MM.1S (cell line): Measurements from ENCODE around the gene MGARP.
"Not testable (repeated sequence)": the region's sequence is repeated elsewhere in the genome, so short reads cannot be mapped to it uniquely, and the experiment has no call there.

Source experiments
- CTCF ChIP-seq: fragments of 300-600 bp; sonication (generic); IDR thresholded peaks from 2 replicates; pipeline ENCODE4 v1.5.1; 2016; ENCODE audit warnings: antibody characterized with exemption, low read length, mixed read lengths
- EZH2 ChIP-seq: fragments of 300-600 bp; sonication (generic); optimal IDR thresholded peaks from 2 replicates; pipeline ENCODE3; 2017; ENCODE audit warnings: low read depth, mild to moderate bottlenecking, antibody characterized with exemption, low read length, mixed read lengths

DNA sequence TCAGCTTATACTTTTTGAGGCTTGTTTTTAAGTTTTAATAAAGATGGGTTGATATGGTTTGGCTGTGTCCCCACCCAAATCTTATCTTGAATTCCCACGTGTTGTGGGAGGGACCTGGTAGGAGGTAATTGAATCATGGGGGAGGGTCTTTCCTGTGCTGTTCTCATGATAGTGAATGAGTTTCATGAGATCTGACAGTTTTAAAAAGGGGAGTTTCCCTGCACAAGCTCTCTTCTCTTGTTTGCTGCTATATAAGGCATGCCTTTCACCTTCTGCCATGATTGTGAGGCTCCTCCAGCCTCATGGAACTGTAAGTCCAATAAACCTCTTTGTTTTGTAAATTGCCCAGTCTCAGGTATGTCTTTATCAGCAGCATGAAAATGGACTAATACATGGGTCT is 42.0 kb upstream of the MGARP start:
- not testable (repeated sequence) for TF ChIP-seq CTCF, EZH2
